CD14-positive monocyte (primary cell): ENCODE measurements around the gene IGSF22. TPM values are rescaled to one million over a fixed set of nuclear protein-coding genes. Genes with fewer than 3 reads are reported as not detected.
A peak's percentile ranks its signal among the peaks of the same experiment; 100 is the strongest.

Experiments
- DNase-seq, 3 donors: peaks; one replicate each; pipeline ENCODE4 v3.0.0-alpha.2; 2011 to 2022
- H2AFZ ChIP-seq: 2 replicates; pipeline ENCODE4 v1.6.0; 2012; ENCODE audit warnings: mild to moderate bottlenecking, low read depth, low read length, inconsistent platforms; ENCODE audit not compliant: insufficient read depth, poor library complexity, severe bottlenecking
- H3K27ac ChIP-seq, 2 donors: 1 replicate in 1 of 2; 2 replicates in 1 of 2; pipeline ENCODE4 v1.5.1; 2012 to 2013; ENCODE audit warnings: low read length in 2 of 2, control low read depth in 1 of 2, inconsistent platforms in 1 of 2, low read depth in 1 of 2, mild to moderate bottlenecking in 1 of 2
- H3K27me3 ChIP-seq, 2 donors: one replicate each; pipeline versions ENCODE4 v1.6.0 to v1.6.1; 2011 to 2013; ENCODE audit warnings: low read length in 2 of 2; ENCODE audit not compliant: control insufficient read depth in 2 of 2, insufficient read depth in 2 of 2
- H3K36me3 ChIP-seq, 2 donors: replicated peaks in 1 of 2; 1 replicate in 1 of 2; 2 replicates in 1 of 2; pipeline versions ENCODE4 v1.5.1 to v1.6.1; 2012 to 2013; ENCODE audit warnings: low read length in 2 of 2, control low read depth in 1 of 2, inconsistent platforms in 1 of 2, mild to moderate bottlenecking in 1 of 2; ENCODE audit not compliant: insufficient read depth in 2 of 2, control insufficient read depth in 1 of 2
- H3K4me1 ChIP-seq, 2 donors: 1 replicate in 1 of 2; 2 replicates in 1 of 2; pipeline versions ENCODE4 v1.5.1 to v1.6.1; 2012 to 2013; ENCODE audit warnings: low read length in 2 of 2, control low read depth in 1 of 2, inconsistent platforms in 1 of 2, mild to moderate bottlenecking in 1 of 2, moderate library complexity in 1 of 2; ENCODE audit not compliant: insufficient read depth in 2 of 2, control insufficient read depth in 1 of 2
- H3K4me2 ChIP-seq: replicated peaks from 2 replicates; pipeline ENCODE3; 2012; ENCODE audit warnings: low read length, moderate library complexity, mild to moderate bottlenecking; ENCODE audit not compliant: poor library complexity, severe bottlenecking; ENCODE audit errors: extremely low read depth
- H3K4me3 ChIP-seq, 3 experiments: fragments of 200-600 bp in 1 of 3; sonication (generic) in 1 of 3; replicated peaks in 1 of 3; 1 replicate in 2 of 3; 2 replicates in 1 of 3; pipeline ENCODE4 v1.5.1; 2011 to 2013; ENCODE audit warnings: low read length in 3 of 3, mild to moderate bottlenecking in 3 of 3, control low read depth in 2 of 3, low read depth in 2 of 3, inconsistent platforms in 1 of 3, moderate library complexity in 1 of 3
- H3K79me2 ChIP-seq: 2 replicates; pipeline ENCODE4 v1.6.0; 2012; ENCODE audit warnings: mild to moderate bottlenecking, control low read depth, inconsistent platforms, low read length, moderate library complexity; ENCODE audit not compliant: insufficient read depth
- H3K9ac ChIP-seq: 2 replicates; pipeline ENCODE4 v1.6.0; 2017; ENCODE audit warnings: low read length, mild to moderate bottlenecking; ENCODE audit not compliant: insufficient read depth, poor library complexity, severe bottlenecking
- H3K9me3 ChIP-seq, 2 donors: replicated peaks in 1 of 2; 1 replicate in 1 of 2; 2 replicates in 1 of 2; pipeline versions ENCODE4 v1.5.1 to v1.6.1; 2012 to 2013; ENCODE audit warnings: low read length in 2 of 2, control low read depth in 1 of 2; ENCODE audit not compliant: control insufficient read depth in 1 of 2, insufficient read depth in 1 of 2
- H4K20me1 ChIP-seq: 2 replicates; pipeline ENCODE4 v1.6.0; 2012; ENCODE audit warnings: mild to moderate bottlenecking, low read length, control low read depth, moderate library complexity; ENCODE audit not compliant: insufficient read depth
- H3K27ac Mint-ChIP-seq, 7 donors: one replicate each; pipeline ENCODE4 v1.8.0; 2020; ENCODE audit warnings: mild to moderate bottlenecking in 7 of 7, mixed read lengths in 7 of 7, moderate library complexity in 6 of 7, inconsistent platforms in 2 of 7
- H3K27me3 Mint-ChIP-seq, 3 donors: one replicate each; pipeline ENCODE4 v1.8.0; 2021 to 2022; ENCODE audit warnings: low read depth in 3 of 3, mild to moderate bottlenecking in 3 of 3, mixed read lengths in 3 of 3, moderate library complexity in 3 of 3, inconsistent platforms in 1 of 3
- H3K36me3 Mint-ChIP-seq, 2 donors: one replicate each; pipeline ENCODE4 v1.8.0; 2020; ENCODE audit warnings: mixed read lengths in 2 of 2, inconsistent platforms in 1 of 2, mild to moderate bottlenecking in 1 of 2
- H3K4me1 Mint-ChIP-seq: one replicate; pipeline ENCODE4 v1.8.0; 2020; ENCODE audit warnings: mild to moderate bottlenecking, mixed read lengths
- H3K4me3 Mint-ChIP-seq, 2 donors: one replicate each; pipeline ENCODE4 v1.8.0; 2020; ENCODE audit warnings: mild to moderate bottlenecking in 2 of 2, mixed read lengths in 2 of 2, moderate library complexity in 1 of 2
- H3K9me3 Mint-ChIP-seq, 7 donors: one replicate each; pipeline ENCODE4 v1.8.0; 2020 to 2022; ENCODE audit warnings: mixed read lengths in 7 of 7, mild to moderate bottlenecking in 6 of 7, moderate library complexity in 6 of 7, inconsistent platforms in 2 of 7
- CTCF ChIP-seq: fragments of 200-600 bp; IDR thresholded peaks from one replicate; pipeline ENCODE4 v1.8.0; 2022; ENCODE audit warnings: antibody characterized with exemption, mild to moderate bottlenecking
- WGBS: methylation state at CpG from one replicate; pipeline ENCODE4 v1.1.5; 2013; ENCODE audit warnings: missing lambda C conversion rate; ENCODE audit not compliant: insufficient coverage; 5-methylcytosine and 5-hydroxymethylcytosine counted together
- intact Hi-C, 2 donors: fragments of 100-400 bp; cut with micrococcal nuclease; formaldehyde crosslinking; loops; one replicate each; pipeline versions ENCODE4 v1.15.0 to v1.15.1; 2023
- polyA plus RNA-seq, 3 donors: library from polyadenylated mRNA; depleted of rRNA in 1 of 3; unstranded in 2 of 3; stranded (reverse) in 1 of 3; fragments of 300-500 nt in 2 of 3; fragments of >200 nt in 1 of 3; fragmentation: Illumina TruSeq in 2 of 3; gene quantifications; 1 replicate in 2 of 3; 2 replicates in 1 of 3; pipeline ENCODE4 v1.2.3, GENCODE V29; 2012 to 2021

Gene IGSF22
- polyA plus RNA-seq, 3 donors, result not detected

- Mint-ChIP-seq H3K27ac (peak overlapping the region in 1 of 7 donors; percentile 7), H3K36me3 (no peaks in the 10 kb centered on the region), H3K4me1 (peaks cover 4% of the 10 kb centered on the region), H3K4me3 (no peak overlapping the region), H3K9me3 (peaks cover 0 to 1% (median 0%) of the 10 kb centered on the region in 7 donors), H3K27me3 (peaks cover 0 to 4% (median 0%) of the 10 kb centered on the region in 3 donors)
- no peak overlapping the region for H2AFZ ChIP-seq
- no peaks in the 10 kb centered on the region for H3K79me2 ChIP-seq
- H3K27me3 ChIP-seq, result peaks cover 0 to 2% of the 10 kb centered on the region in 2 donors
- TF ChIP-seq CTCF, result no peak
- whole genome bisulfite sequencing, result 93% methylated on average over 13 of the region's 13 CpGs
- intact Hi-C loops, result no loop called here
- no peaks in the 10 kb centered on the region for H3K9me3 ChIP-seq
- no peak for DNase-seq
- H3K4me2 ChIP-seq, result no peak overlapping the region
- no peaks in the 10 kb centered on the region for H3K36me3 ChIP-seq
- no peak overlapping the region for H3K9ac ChIP-seq
- no peak overlapping the region for H3K27ac ChIP-seq
- H3K4me1 ChIP-seq, result peaks cover 0 to 3% of the 10 kb centered on the region in 2 donors
- H3K4me3 ChIP-seq, result no peak overlapping the region
- no peaks in the 10 kb centered on the region for H4K20me1 ChIP-seq
Measured at GRCh38 chr11:18748766-18749365, 22.9 kb upstream of the IGSF22 start.

- Histone ChIP-seq H3K79me2 (no peaks in the 10 kb centered on the region), H3K27me3 (no peaks in the 10 kb centered on the region), H3K4me2 (no peak overlapping the region), H4K20me1 (no peaks in the 10 kb centered on the region), H3K9me3 (no peaks in the 10 kb centered on the region), H3K9ac (no peak overlapping the region), H3K27ac (no peak overlapping the region), H3K36me3 (no peaks in the 10 kb centered on the region), H2AFZ (no peak overlapping the region), H3K4me3 (no peak overlapping the region), H3K4me1 (peaks cover 0 to 3% of the 10 kb centered on the region in 2 donors)
- Mint-ChIP-seq H3K4me1 (peaks cover 4% of the 10 kb centered on the region), H3K27ac (no peak overlapping the region), H3K4me3 (no peak overlapping the region), H3K27me3 (no peaks in the 10 kb centered on the region), H3K36me3 (no peaks in the 10 kb centered on the region), H3K9me3 (peaks cover 0 to 3% (median 0%) of the 10 kb centered on the region in 7 donors)
- no peak for DNase-seq
- intact Hi-C loops, result no loop called here
- 98% methylated on average over 5 of the region's 6 CpGs for WGBS
- no peak for TF ChIP-seq CTCF
Measured at GRCh38 chr11:18745251-18745650, 19.3 kb upstream of the IGSF22 start.
